HG03064 (cell line): ENCODE measurements around the gene NEMP1.
A peak's percentile ranks its signal among the peaks of the same experiment; 100 is the strongest.
"Not testable (repeated sequence)": the region's sequence is repeated elsewhere in the genome, so short reads cannot be mapped to it uniquely, and the experiment has no call there.

Source experiments
- ATAC-seq: cut with Tn5 transposase; IDR thresholded peaks from one replicate; pipeline ENCODE4 v1.9.1; 2021; ENCODE audit warnings: low read depth; ENCODE audit not compliant: unreplicated experiment

The NEMP1 gene

DNA sequence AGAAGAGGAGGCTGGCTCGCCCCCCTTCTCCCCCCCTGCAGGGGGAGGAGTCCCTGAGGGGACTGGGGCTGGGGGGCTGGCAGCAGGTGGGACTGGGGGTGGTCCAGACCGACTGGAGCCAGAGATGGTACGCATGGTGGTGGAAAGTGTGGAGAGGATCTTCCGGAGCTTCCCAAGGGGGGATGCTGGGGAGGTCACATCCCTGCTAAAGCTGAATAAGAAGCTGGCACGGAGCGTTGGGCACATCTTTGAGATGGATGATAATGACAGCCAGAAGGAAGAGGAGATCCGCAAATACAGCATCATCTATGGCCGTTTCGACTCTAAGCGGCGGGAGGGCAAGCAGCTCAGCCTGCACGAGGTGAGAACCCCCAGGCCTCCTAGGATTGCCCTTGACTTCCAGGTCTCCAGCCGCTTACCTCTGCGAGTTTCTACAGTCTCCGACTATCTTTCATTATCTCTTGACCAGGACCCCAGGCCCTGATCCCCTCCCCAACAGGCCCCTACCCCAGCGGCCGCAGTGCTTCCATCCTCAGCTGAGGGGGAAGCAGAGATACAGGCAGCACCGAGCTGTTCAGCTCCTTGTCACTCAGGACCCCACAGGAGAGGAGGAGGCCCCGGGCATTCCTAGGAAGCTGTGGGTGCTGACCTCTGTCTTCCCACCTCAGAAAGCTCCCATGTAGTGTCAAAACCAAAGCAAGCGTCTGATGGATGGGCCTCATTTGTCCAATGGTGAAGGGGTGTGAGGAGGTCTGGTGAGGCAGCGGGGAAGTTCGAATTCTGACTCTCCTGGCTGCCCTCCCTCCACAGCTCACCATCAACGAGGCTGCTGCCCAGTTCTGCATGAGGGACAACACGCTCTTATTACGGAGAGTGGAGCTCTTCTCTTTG is 13.3 kb upstream of the NEMP1 start:
- ATAC-seq: no peak

DNA sequence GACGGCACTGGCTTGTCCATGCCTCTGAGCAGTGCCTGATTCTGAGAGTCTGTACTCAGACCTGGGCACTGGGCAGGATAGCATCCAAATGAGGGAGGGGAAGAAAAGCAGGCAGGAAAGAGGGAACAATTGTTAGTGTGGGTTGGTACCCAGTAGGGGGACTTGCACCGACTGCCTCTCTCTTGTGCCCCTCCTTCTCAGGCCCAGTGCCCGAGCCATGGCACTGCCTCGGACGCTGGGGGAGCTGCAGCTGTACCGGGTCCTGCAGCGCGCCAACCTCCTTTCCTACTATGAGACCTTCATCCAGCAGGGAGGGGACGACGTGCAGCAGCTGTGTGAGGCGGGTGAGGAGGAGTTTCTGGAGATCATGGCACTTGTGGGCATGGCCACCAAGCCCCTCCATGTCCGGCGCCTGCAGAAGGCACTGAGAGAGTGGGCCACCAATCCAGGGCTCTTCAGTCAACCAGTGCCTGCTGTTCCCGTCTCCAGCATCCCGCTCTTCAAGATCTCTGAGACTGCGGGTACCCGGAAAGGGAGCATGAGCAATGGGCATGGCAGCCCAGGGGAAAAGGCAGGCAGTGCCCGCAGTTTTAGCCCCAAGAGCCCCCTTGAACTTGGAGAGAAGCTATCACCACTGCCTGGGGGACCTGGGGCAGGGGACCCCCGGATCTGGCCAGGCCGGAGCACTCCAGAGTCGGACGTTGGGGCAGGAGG is 12.5 kb upstream of the NEMP1 start:
- no peak for ATAC-seq

DNA sequence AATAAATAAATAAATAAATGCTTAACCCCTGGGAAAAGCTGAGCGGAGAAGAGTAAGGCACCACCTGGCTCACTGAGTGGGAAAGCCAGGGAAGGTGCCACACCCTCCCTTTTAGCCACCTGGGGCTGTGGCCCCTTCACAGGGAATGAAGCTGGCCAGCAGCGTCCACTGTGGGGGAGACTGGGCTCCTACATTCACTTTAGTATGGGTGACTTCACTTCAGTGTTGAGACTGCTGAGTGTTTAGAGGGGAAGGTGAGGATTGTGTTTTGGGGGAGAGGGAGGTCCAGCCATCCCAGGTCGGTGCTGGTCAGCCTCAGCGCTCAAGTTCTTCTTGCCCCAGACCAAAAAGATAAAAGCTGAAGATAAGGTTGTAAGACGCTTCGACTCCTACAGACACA is 11.9 kb upstream of the NEMP1 start:
- ATAC-seq: no peak

DNA sequence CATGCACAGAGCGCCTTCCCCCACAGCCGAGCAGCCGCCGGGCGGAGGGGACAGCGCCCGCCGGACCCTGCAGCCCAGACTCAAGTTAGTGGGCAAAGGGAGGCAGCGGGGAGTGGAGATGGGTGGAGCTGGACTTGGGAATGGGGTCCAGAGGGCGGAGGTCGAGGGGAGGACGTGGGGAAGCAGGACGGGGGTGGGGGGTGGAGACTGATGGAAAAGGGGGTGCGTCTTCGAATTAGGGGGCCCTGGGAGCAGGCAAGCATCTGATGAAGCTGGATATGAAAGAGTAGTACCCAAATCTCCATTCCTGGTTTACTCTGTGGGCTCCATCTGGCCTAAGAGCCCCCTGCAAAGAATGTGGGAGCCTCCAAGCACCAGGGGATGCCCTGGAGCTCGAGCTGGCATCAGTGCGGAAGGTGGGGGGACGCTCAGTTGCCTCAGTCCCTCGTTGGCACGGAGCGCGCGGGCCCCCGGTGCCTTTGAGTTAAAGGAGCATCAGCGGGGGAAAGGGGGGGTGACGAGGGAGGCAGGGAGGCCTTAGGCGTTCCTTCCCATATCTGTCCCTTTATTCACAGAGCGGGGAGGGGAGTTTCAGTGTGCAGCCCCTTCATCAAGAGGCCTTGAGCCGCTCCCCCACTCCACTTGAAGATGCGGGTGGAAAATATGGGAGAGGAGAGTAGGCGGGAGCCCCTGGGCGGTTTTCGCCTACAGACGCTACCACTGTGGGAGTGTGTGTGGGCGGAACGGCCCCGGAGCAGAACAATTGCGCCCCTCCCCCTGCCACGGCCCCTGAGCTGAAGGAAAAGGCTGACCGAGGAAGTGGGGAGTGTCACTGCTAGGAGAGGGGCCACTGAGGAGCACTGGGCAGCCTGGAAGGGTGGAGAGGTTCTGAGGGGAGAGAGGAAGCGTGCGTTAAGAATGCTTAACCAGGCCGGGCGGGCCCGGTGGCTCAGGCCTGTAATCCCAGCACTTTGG is 11.0 kb upstream of the NEMP1 start:
- ATAC-seq: no peak

DNA sequence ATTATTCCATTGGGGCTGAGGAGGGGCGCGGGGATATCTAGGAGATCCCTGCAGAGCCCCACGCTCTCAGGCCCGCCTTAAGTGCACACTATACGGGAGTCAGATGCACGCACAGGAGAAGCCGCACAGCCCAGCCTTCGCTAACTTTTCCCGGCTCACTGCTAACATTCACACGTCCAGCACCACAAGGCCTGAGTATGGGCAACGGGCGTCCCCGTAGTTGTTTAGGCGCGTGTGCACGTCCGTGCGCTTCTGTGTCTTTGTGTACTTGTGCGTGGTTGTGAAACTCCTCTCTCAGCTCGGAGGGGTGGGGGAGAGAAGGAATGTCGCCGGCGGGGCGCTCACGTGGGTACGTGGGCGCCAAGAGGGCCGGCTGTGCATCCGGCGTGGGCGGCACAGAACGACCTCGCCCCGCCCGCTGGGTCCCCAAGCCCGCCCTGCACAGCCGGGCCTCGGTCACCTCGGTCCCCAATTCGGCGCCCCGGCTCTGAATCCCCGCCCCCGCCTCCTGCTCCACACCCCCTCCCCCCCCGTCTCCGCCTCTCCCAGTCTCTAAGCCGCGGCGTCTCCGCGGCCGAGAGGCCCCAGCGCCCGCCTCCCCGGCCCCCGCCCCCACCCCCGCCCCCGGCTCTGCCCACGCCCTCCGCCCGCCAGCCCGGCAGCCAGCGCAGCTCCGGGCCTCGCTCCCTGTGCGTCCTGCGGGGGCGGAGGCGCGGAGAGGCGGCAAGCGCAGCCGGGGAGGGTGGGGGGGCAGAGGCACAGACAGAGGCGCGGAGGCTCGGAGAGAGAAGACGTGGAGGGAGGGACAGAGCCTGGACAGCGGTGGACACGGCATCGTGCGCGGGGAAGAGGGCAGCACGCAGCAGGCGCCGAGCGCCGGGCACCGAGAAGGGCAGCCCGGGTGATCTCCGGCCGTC is 10.0 kb upstream of the NEMP1 start, which contains the start of gene NAB2:
Gene NAB2, plus strand, starts transcription at position 761 of the 917 bp plus-strand sequence. CDS start 158 bp downstream, outside the sequence.
- ATAC-seq: peak; percentile 53

DNA sequence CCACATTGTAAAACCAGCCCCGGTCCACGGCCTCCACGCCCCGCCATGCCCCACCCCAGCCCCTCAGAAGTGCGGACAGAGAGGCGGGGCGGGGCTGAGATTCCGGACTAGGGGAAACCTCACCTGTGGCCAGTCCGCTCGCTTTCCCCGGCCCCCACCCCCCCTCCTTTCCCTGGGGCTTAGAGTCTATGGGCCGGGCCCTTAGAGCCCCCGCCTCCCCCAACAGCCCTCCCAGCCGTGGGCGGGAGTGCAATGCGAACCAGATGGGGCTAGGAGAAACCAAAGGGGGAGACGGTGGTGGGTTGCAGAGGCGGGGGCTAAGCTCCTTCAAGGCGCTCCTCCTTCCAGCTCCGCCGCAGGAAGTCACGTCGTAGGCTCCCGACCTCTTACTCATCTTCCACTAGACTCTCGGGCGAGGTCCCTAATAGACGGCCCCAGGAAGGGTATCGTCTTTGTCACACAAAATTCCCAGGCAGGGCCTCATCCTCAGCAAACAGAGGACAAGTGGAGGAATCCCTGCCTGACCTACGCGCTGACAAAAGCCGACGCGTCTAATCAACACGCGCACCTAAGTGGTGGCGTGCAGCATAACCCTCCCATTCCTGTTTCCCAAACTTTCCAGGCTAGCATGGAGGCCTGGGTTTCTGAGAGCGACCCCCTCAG is 9.2 kb upstream of the NEMP1 start:
- ATAC-seq: peak; percentile 26

DNA sequence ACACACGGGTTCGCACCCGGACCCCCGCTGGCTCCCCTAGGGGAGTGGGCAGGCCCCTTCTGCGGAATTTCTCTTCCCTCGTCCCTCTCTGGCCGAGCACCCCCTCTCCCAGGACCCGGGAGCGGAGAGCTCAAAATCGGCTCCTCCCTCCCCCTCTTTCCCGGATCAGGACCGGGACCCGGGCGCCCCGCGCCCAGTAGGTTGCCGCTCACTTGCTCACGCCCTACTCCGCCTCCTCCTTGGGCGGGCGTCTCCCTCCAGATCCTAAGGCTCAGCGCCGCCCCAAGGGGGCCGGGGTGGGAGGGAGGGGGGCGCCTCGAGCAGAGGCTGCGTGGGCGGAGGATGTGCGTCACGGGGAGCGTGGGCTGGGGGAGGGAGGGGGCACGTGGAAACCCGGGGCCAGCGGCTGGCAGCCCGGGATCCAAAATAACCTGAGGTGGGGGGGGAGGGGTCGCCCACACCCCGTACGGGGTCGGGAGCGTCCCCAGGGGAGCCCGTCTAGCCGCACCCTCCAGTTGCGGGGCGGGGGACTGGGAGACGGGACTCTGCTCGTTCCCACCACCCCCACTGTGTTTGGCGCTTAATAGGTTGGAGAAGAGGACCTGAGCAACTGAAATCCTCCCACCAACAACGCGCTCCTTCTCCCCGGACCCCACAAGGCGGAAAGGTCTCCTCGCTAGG is 8.6 kb upstream of the NEMP1 start:
- peak; percentile 27 for ATAC-seq

DNA sequence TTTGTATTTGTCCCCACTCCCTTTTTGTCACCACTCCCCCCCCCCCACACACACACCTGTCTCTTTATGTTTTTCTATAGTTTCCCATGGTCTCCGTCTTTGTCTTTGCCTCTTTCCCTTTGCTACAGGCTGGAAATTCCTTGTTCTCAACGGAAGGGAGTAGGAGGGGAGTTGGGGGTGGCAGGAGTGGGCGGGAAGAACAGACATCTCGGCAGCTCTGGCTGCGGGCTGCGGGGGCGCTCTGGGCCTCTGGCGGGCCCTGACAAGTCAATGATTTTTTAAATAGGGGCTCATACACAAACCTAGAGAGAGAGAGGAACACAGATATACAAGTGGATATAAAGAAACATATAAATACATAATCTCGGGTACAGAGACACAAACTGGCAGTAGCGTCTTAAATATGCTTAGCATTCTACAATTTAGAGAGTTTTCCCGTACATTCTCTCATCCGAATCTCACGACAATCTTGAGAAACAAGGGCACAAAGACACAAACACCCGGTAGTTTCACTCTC is 8.0 kb upstream of the NEMP1 start:
- ATAC-seq: no peak

DNA sequence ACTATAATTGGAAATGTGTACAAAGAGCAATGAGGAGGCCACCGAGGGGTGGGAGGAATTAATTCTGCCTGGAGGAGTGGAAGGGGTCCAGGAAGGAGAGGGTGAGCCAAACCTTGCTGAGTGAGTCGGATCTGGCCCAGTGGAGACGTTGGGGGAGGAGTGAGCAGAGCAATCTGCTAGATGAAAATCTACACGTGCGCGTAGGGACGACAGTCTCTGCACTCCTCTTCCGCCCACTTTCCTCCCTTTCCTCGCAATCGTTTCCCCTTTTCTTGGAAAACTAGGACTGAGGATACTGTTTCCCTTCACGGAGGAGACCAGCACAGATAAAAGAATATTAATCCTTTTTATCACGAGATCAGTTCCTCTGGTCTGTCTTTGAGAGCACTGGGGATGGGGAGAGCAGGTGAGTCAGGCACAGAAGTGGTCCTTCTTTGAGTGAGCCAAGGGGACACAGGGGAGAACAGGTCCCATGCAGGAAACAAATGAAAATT is 7.5 kb upstream of the NEMP1 start:
- no peak for ATAC-seq

DNA sequence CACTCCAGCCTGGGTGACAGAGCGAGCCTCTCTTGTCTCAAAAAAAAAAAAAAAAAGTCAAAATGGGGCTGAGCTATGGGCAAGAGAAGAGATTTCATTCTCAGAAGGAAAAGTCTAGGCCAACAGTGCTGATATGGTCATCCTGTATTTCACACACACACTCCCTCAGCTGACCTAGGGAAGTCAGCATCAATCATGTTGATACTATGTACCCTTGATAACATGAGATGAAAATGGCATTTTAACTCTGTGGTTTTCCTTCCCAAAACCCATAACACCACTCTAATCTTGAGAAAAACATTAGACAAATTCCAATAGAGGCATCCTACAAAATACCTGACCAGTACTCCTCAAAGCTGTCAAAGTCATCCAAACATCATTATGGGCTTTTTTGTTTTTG is 2.3 kb upstream of the NEMP1 start:
- no peak for ATAC-seq

DNA sequence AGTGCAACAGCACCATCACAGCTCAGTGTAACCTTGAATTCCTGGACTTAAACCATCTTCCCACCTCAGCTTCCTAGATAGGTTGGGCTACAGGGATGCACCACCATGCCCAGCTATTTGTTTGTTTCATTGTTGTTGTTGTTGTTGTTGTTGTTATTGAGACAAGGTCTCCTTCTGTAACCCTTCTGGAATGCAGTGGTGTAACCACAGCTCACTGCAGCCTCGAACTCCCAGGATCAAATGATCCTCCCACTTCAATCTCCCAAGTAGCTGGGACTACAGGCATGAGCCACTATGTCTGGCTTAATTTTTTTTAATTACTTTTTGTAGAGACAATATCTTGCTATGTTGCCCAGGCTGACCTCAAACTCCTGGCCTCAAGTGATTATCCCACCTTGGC is 1.2 kb upstream of the NEMP1 start:
- no peak for ATAC-seq

DNA sequence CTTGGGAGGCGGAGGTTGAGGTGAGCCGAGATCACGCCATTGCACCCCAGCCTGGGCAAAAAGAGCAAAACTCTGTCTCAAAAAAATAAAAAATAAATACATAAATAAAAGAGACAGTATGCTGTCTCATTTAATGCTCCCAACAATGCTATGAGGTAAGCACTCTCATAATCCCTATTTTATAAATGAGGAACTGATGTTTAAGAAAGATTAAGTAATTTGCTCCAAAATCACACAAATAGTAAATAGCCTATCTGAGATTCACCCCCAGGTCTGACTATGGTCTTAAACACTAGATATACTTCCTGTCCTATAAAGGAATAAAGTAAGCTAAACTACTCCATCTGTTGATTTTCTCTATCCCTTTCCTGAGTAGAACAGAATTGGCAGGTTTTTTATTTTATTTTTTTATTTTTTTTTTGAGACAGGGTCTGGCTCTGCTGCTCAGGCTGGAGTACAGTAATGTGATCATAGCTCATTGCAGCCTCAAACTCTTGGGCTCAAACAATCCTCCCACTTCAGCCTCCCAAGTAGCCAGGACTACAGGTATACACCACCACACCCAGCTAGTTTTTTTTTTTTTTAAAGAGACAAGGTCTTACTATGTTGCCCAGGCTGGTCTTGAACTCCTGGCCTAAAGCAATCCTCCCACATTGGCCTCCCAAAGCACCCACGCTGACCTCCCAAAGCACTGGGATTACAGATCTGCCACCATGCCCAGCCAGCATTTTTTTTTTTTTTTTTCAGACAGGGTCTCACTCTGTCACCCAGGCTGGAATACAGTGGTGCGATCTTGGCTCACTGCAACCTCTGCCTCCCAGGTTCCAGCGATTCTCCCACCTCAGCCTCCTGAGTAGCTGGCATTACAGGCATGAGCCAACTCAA is 4.8 kb downstream of the NEMP1 start:
- ATAC-seq: not testable (repeated sequence)

DNA sequence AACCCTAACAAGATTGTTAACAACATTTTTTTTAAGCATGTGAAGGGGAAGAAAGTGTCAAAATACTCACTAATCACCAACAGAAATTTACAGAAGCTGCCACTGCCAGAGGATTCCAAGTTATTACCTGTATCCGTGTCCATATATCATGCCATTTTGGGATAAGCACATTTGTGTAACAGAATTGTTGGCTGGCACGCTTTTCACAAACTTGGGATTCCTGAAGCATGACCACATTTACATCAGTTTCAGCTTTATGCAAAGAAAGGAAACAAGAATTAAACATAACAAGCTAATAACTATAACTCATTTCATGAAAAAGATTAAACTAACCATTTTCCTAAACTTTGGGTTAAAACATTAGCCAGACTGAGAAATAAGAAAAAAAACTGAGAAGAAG is 5.9 kb downstream of the NEMP1 start:
- ATAC-seq: no peak

DNA sequence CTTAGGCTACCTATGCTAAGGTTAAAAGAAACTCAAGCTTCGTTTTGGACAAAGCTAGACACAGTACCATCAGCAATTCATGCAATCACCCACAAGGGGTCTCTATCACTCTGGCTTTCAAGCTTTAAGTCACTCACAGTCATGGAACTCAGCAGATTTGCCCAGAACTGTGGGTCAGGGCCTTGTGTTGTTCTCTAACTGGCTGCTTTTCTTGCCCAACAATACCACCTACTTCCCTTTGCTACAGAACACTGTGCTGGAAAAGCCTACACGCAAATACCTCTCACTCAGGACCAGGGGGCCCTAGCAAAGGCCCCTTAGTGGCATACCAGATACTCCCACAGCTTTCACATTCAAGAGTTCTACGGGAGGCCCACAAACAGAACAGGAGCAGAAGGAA is 9.1 kb downstream of the NEMP1 start:
- ATAC-seq: no peak

DNA sequence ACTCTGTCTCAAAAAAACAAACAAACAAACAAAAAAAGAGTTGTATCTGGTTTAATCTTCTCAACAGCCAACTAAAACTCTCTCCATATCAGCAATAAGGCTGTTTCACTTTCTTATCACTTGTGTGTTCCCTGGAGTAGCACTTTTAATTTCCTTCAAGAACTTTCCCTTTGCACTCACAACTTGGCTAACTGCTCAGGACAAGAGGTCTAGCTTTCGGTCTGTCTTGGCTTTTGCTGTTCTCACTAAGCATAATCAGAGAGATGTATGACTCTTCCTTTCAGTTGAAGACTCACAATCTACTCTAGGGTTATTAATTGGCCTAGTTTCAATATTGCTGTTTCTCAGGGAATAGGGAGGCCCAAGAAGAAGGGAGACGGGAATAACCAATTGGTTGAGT is 12.3 kb downstream of the NEMP1 start:
- no peak for ATAC-seq

DNA sequence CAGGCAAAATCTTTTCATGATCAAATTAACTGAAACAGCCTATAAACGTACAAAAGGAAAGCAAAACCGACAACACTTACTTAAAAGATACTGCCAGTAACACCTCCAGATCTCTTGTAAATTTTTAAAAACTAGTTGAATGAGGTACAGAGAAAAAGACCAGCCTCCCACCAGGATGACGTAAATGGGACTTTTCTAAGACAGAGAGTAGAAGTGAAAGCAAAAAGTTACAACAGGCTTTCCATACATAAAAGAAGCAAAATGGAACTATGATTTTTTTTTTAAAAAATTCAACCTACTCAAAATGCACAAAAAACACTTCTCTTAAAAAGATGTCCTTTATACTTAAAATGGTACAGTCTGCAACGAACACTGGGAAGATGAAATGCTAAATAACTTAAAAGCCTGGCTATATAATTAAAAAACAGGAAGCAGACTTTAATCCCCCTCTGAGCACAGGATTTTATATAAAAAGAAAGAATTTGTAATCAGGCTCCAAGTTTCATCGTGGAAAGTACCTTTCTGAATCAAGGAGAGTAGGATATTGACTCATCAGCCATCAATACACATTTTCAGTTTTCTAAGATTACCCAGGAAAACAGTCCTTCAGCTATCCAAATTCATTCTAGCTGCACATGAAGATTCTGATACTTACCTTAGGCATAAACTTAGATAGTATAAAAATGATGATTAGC is 14.5 kb downstream of the NEMP1 start:
- ATAC-seq: peak; percentile 62

DNA sequence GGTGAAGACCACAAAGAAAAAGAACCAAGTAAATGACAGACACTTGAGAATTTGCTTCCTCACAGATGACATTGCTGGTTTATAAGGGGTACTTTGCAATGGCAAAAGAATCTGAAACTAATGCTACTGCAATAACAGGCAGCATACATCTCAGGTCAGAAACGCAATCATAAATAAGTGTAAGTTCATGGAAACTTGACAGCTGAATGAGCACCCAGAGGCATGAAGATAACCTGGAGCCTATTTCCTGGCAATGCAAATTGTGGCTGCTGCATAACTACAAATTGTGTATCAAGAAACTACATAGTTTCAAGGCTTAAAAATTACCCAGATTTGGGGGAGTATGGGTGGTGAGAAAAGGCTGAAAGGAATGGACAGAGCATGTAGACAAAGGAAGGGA is 20.1 kb downstream of the NEMP1 start:
- ATAC-seq: no peak
